Activated CD4-positive, CD25-positive, alpha-beta regulatory T cell treated with anti-CD3 and anti-CD28 coated beads, Interleukin-2, amount 50 U/mL, for 16 hours (primary cell): ENCODE measurements around the gene STAMBP.
"Not testable (repeated sequence)": the region's sequence is repeated elsewhere in the genome, so short reads cannot be mapped to it uniquely, and the experiment has no call there.

Source experiments
- DNase-seq: peaks from one replicate; pipeline ENCODE4 v3.0.0-alpha.2; 2020; ENCODE audit warnings: low read depth, low spot score

Gene STAMBP

GRCh38 chr2:73836141-73836943 lies 7.6 kb downstream of the STAMBP start:
- DNase-seq, result no peak

- no peak for DNase-seq
Observed at GRCh38 chr2:73837847-73838585, 9.3 kb downstream of the STAMBP start.

DNA sequence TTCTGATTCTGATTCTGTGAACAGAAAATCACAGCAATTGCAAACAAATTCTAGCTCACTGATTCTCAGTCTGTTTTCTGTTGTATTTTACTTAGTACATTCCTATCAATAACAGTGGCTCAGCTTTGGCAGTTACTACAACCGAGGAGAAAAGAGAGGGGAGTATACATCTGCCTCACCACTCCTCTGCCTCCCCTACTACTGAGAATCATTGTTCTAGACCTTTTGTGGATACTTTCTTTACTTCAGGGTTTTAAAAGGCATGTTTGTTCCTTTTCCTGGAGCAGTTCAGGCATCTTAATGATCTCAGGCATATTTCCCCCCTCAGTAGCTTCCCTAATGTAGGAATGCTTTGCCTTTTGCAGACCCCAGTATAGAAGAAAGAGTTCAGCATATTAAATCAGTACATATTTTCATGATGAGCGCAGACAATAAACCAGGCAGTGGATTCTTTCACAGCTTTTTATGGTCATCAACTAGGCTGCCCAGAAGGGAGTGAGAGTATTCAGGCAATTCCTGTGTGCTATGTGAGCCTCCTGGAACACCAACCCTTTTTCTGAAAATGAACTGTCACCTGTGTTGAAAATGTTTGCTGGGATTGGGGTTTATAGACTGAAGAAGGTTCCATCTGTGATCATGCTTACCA lies 10.3 kb downstream of the STAMBP start:
- no peak for DNase-seq

- DNase-seq, result no peak
Observed at GRCh38 chr2:73839653-73840411, 11.1 kb downstream of the STAMBP start.

GRCh38 chr2:73841912-73842738 lies 13.4 kb downstream of the STAMBP start:
- DNase-seq, result no peak

- no peak for DNase-seq
Observed at GRCh38 chr2:73842739-73843019, 13.9 kb downstream of the STAMBP start.

DNA sequence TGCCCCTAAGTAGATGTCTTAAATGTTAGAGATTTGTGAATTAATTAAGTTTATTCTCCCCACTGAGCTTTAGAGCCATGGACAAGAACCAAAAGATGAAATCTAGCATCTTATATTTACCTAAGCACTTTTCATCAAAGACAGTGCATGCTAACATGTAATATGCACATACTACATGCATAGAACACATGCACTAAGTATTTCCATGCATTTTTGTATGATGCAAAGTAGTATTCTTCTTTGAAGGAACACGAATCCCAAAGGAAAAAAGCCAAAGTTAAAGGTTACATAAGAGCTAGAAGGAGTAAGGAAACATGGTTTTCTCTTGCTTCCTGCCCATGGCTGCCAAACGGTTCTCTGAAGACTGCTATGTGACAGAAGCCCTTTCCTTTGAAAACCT lies 15.3 kb downstream of the STAMBP start:
- no peak for DNase-seq

- DNase-seq, result no peak
Observed at GRCh38 chr2:73850009-73850408, 21.2 kb downstream of the STAMBP start.

- no peak for DNase-seq
Observed at GRCh38 chr2:73851274-73851673, 22.5 kb downstream of the STAMBP start.

GRCh38 chr2:73852020-73852419 lies 23.3 kb downstream of the STAMBP start:
- no peak for DNase-seq

DNA sequence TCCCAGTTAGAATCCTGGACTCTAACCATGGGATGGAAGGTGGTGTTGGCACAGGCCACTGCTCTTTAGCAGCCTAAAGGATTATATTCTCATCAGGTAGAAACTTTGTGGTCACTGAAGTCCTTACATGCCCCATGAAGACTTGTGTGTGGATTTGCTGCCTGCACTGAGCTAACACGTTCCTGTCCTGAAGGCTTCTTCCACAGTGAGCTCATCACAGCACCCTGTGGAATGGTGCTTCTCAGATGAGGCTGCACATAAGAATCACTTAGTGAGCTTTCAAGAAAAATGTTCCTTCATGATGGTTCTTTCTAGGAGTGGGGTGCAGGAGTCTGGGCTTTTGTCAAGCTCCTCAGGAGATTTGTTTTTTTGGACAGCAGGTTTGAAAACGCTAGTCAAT lies 26.8 kb downstream of the STAMBP start:
- no peak for DNase-seq

GRCh38 chr2:73856214-73856613 lies 27.5 kb downstream of the STAMBP start:
- no peak for DNase-seq

DNA sequence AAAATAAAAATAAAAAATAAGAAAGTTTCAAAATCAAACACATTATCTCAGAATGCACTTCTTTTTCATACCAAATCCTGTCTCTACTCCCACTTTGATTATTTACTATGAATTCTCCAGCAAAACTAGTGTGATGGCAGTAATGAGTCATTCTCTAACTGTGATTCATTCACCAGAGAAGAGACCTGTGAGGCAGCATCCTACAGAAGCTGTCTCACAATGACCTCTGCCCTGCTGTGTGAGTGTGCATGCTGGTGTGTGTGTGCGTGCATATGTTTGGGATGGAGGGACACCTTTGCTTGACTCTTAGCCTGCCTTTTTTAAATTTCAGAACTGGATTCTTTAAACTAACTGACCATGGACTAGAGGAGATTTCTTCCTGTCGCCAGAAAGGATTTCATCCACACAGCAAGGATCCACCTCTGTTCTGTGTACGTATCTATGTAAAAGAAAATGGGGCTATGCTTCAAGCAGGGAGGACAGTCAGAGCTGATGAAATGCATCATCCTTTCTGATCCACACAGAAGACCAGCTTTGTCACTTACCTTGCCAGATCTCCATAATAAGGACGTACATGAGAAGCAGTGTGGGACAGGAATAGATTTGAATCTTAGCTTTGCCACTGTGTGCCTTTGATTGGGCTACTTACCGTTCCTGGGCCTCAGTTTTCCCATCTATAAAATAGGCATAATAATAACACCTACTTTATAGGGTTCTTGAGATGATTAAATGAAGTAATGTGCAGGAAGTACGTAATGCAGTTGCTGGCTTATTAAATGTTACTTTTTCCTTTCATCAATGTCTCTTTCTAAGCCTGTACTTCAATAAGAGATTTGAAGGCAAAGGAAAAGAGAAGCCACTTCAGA lies 31.2 kb downstream of the STAMBP start:
- peak; percentile 2 for DNase-seq

- no peak for DNase-seq
Observed at GRCh38 chr2:73862987-73863386, 34.2 kb downstream of the STAMBP start.

- no peak for DNase-seq
Observed at GRCh38 chr2:73868204-73868978, 39.6 kb downstream of the STAMBP start.

DNA sequence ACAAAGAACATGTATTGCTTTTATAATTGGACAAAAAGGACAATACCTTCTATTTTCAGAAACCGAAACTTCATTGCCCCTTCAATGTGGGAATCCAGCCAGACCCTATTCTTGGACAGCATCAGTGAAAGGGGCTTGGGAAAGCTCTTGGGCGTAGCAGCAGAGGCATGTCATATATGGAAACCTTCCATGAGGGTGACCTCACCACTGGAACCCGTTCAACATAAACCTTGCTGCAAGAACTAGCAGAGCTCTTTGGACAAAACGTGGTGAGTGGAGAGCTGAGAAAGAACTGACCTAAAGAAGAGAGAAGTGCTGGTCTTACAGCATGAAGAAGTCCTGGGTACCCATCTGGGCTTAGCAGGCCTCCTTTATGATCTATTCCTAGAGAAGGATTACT lies 41.3 kb downstream of the STAMBP start:
- no peak for DNase-seq

DNA sequence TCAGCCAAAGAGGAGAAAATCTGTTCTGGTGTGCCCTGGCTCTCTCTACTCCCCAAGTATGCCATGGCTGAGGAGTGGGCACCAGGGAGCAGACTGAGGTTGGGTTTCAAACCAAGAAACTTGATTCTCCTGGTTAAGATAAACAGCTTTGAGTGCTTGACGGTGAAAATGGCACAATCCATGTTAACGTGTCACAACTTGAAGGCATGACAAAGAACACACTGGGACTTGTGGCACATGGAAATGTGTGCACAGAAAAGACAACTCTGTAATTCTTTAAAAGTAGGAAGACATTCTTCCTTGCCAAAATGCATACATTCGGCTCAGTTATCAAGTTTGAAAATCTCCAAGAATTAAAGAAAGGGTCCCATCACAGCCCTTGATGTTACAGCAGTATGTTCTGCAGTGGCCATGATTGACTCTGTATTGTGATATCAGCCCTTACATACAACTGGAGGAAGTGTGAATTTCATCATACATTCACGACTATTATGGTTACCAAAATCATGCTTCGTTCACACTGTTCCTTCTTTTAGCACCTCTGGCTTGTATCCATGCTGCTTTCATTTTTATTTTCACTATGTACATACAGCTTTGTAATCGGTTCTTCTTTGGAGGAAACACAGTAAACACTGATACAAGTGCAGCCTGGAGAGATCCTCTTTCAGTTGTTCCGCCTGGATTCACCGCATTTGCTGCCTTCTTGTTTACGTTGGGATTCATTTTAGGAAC lies 48.5 kb downstream of the STAMBP start:
- no peak for DNase-seq

- DNase-seq, result not testable (repeated sequence)
Observed at GRCh38 chr2:73877984-73878383, 49.2 kb downstream of the STAMBP start.

GRCh38 chr2:73885406-73885805 lies 56.6 kb downstream of the STAMBP start:
- no peak for DNase-seq
